Motor neuron (in vitro differentiated cells): Measurements from ENCODE around the gene CTNNB1. TPM values are rescaled to one million over a fixed set of nuclear protein-coding genes. Genes with fewer than 3 reads are reported as not detected.

ENCODE experiments used
- ATAC-seq, 8 experiments: fragments of 200-7000 bp; cut with Tn5 transposase; replicated peaks in 6 of 8; 2 replicates each; pipeline ENCODE4 v1.8.0; 2021; ENCODE audit warnings: mild to moderate bottlenecking in 8 of 8, moderate library complexity in 8 of 8
- H3K27ac ChIP-seq, 2 donors: fragments of 250-450 bp; sonication (Bioruptor Pico); 2 replicates each; pipeline ENCODE4 v1.9.0; 2021; ENCODE audit warnings: antibody characterized with exemption in 2 of 2, mild to moderate bottlenecking in 2 of 2, moderate library complexity in 1 of 2
- H3K4me1 ChIP-seq, 2 donors: fragments of 250-450 bp; sonication (Bioruptor Pico); replicated peaks in 1 of 2; 2 replicates each; pipeline ENCODE4 v1.6.1; 2021; ENCODE audit warnings: antibody characterized with exemption in 2 of 2, mild to moderate bottlenecking in 2 of 2, moderate library complexity in 1 of 2
- H3K4me3 ChIP-seq, 5 donors: fragments of 250-450 bp; sonication (Bioruptor Pico); 2 replicates each; pipeline ENCODE4 v1.9.0; 2021; ENCODE audit warnings: antibody characterized with exemption in 5 of 5, mild to moderate bottlenecking in 5 of 5, moderate library complexity in 4 of 5
- WGBS, 10 experiments: fragments of 450-650 bp; shearing (Covaris generic); methylation state at CpG; one replicate each; pipeline ENCODE4 v1.0.0; 2022; 5-methylcytosine and 5-hydroxymethylcytosine counted together
- in situ Hi-C, 9 experiments: fragments of 400-800 bp; cut with MboI; loops; one replicate each; pipeline ENCODE4 v1.15.0; 2021; ENCODE audit warnings: low sequenced_read_pairs in 9 of 9, low pct_unique_long_range_greater_than_20kb in 2 of 9; ENCODE audit not compliant: unreplicated experiment in 9 of 9
- total RNA-seq, 8 experiments: library from RNA; unstranded; fragments of 300-600 nt; gene quantifications; 2 replicates each; pipeline versions ENCODE4 v1.2.3 to v1.2.4, GENCODE V29; 2022

CTNNB1 gene
- total RNA-seq, 8 experiments from 2014 or later, result 184 to 665 (median 384) TPM

- H3K4me3 ChIP-seq, result no peak overlapping the region
- no peak for ATAC-seq
- in situ Hi-C loops, result loop anchor here in 3 of 9 experiments (25.0 kb wide), 1 partner anchor 622 kb away; no protein-coding TSS in a partner anchor
- H3K27ac ChIP-seq, result no peak overlapping the region
- 97 to 100% (median 100%) methylated on average over 1 to 5 of the region's 5 CpGs for WGBS, 10 experiments
- peaks cover 27 to 31% of the 10 kb centered on the region in 2 donors for H3K4me1 ChIP-seq
Observed at GRCh38 chr3:41209646-41210045, 10.3 kb downstream of the CTNNB1 start.

GRCh38 chr3:41210966-41211365 is 11.7 kb downstream of the CTNNB1 start:
- H3K27ac ChIP-seq, result no peak overlapping the region
- no peak for ATAC-seq
- 83 to 100% (median 100%) methylated on average over 1 to 5 of the region's 5 CpGs; no CpG with 5 or more reads in 1 of the 10 experiments for WGBS, 10 experiments
- no peak overlapping the region for H3K4me3 ChIP-seq
- in situ Hi-C loops, result loop anchor here in 3 of 9 experiments (25.0 kb wide), 1 partner anchor 624 kb away; no protein-coding TSS in a partner anchor
- H3K4me1 ChIP-seq, result peaks cover 21 to 22% of the 10 kb centered on the region in 2 donors

- Histone ChIP-seq H3K27ac (no peak overlapping the region), H3K4me1 (peaks cover 12 to 15% of the 10 kb centered on the region in 2 donors), H3K4me3 (no peak overlapping the region)
- ATAC-seq, result no peak
- 71 to 100% (median 97%) methylated on average over 1 to 2 of the region's 2 CpGs for WGBS, 10 experiments
- in situ Hi-C loops, result loop anchor here in 3 of 9 experiments (25.0 kb wide), 1 partner anchor 625 kb away; no protein-coding TSS in a partner anchor
Observed at GRCh38 chr3:41212088-41212487, 12.8 kb downstream of the CTNNB1 start.

GRCh38 chr3:41213588-41213987 is 14.3 kb downstream of the CTNNB1 start:
- Histone ChIP-seq H3K4me3 (no peak overlapping the region), H3K4me1 (peaks cover 6 to 8% of the 10 kb centered on the region in 2 donors), H3K27ac (no peak overlapping the region)
- WGBS, 10 experiments, result 25 to 100% (median 80%) methylated on average over 1 to 2 of the region's 2 CpGs
- ATAC-seq, result no peak
- in situ Hi-C loops, result loop anchor here in 3 of 9 experiments (25.0 kb wide), 1 partner anchor 626 kb away; no protein-coding TSS in a partner anchor

GRCh38 chr3:41216422-41216821 is 17.1 kb downstream of the CTNNB1 start:
- H3K27ac ChIP-seq, result no peak overlapping the region
- peaks cover 6 to 8% of the 10 kb centered on the region in 2 donors for H3K4me1 ChIP-seq
- 18 to 100% (median 90%) methylated on average over 1 to 2 of the region's 2 CpGs for WGBS, 10 experiments
- in situ Hi-C loops, result loop anchor here in 3 of 9 experiments (25.0 kb wide), 1 partner anchor 629 kb away; no protein-coding TSS in a partner anchor
- no peak for ATAC-seq
- H3K4me3 ChIP-seq, result no peak overlapping the region

- Histone ChIP-seq H3K27ac (no peak overlapping the region), H3K4me1 (peaks cover 6 to 8% of the 10 kb centered on the region in 2 donors), H3K4me3 (no peak overlapping the region)
- WGBS, 10 experiments, result 22 to 100% (median 57%) methylated on average over 1 of the region's 1 CpG; no CpG with 5 or more reads in 1 of the 10 experiments
- ATAC-seq, result peak in 1 of 8 experiments; percentile 16
- in situ Hi-C loops, result loop anchor here in 3 of 9 experiments (25.0 kb wide), 1 partner anchor 630 kb away; no protein-coding TSS in a partner anchor
Observed at GRCh38 chr3:41216993-41217392, 17.7 kb downstream of the CTNNB1 start.

GRCh38 chr3:41219424-41219823 is 20.1 kb downstream of the CTNNB1 start:
- no peak for ATAC-seq
- no peaks in the 10 kb centered on the region for H3K4me1 ChIP-seq
- H3K27ac ChIP-seq, result no peak overlapping the region
- 80 to 100% (median 92%) methylated on average over 1 of the region's 1 CpG; no CpG with 5 or more reads in 5 of the 10 experiments for WGBS, 10 experiments
- H3K4me3 ChIP-seq, result no peak overlapping the region
- in situ Hi-C loops, result loop anchor here in 3 of 9 experiments (25.0 kb wide), 1 partner anchor 632 kb away; no protein-coding TSS in a partner anchor

GRCh38 chr3:41220906-41221677 is 21.8 kb downstream of the CTNNB1 start:
- in situ Hi-C loops, result loop anchor here in 3 of 9 experiments (25.0 kb wide), 1 partner anchor 634 kb away; no protein-coding TSS in a partner anchor
- Histone ChIP-seq H3K4me3 (no peak overlapping the region), H3K27ac (no peak overlapping the region), H3K4me1 (no peaks in the 10 kb centered on the region)
- whole genome bisulfite sequencing, 10 experiments, result 68 to 100% (median 87%) methylated on average over 1 to 7 of the region's 7 CpGs
- ATAC-seq, result no peak

GRCh38 chr3:41222012-41222411 is 22.7 kb downstream of the CTNNB1 start:
- ATAC-seq, result no peak
- Histone ChIP-seq H3K4me1 (no peaks in the 10 kb centered on the region), H3K27ac (no peak overlapping the region), H3K4me3 (no peak overlapping the region)
- in situ Hi-C loops, result loop anchor here in 3 of 9 experiments (25.0 kb wide), 1 partner anchor 635 kb away; no protein-coding TSS in a partner anchor
- WGBS, 10 experiments, result 34 to 100% (median 78%) methylated on average over 1 to 2 of the region's 2 CpGs; no CpG with 5 or more reads in 1 of the 10 experiments

- no peak overlapping the region for H3K4me3 ChIP-seq
- 51 to 100% (median 100%) methylated on average over 1 to 3 of the region's 3 CpGs; no CpG with 5 or more reads in 1 of the 10 experiments for WGBS, 10 experiments
- H3K27ac ChIP-seq, result no peak overlapping the region
- in situ Hi-C loops, result loop anchor here in 3 of 9 experiments (25.0 kb wide), 1 partner anchor 635 kb away; no protein-coding TSS in a partner anchor
- no peak for ATAC-seq
- no peaks in the 10 kb centered on the region for H3K4me1 ChIP-seq
Observed at GRCh38 chr3:41222501-41222900, 23.2 kb downstream of the CTNNB1 start.

- no peaks in the 10 kb centered on the region for H3K4me1 ChIP-seq
- H3K4me3 ChIP-seq, result no peak overlapping the region
- ATAC-seq, result no peak
- WGBS, 10 experiments, result 39 to 100% (median 94%) methylated on average over 1 to 2 of the region's 2 CpGs
- in situ Hi-C loops, result loop anchor here in 3 of 9 experiments (25.0 kb wide), 1 partner anchor 636 kb away; no protein-coding TSS in a partner anchor
- H3K27ac ChIP-seq, result no peak overlapping the region
Observed at GRCh38 chr3:41223078-41223477, 23.8 kb downstream of the CTNNB1 start.

GRCh38 chr3:41223691-41224090 is 24.4 kb downstream of the CTNNB1 start:
- no peak overlapping the region for H3K27ac ChIP-seq
- WGBS, 10 experiments, result 78 to 100% (median 98%) methylated on average over 1 to 2 of the region's 2 CpGs; no CpG with 5 or more reads in 2 of the 10 experiments

More at GRCh38 chr3:41223691-41224090, 24.4 kb downstream of the CTNNB1 start:
- in situ Hi-C loops, result loop anchor here in 3 of 9 experiments (25.0 kb wide), 1 partner anchor 636 kb away; no protein-coding TSS in a partner anchor
- ATAC-seq, result no peak
- Histone ChIP-seq H3K4me1 (no peaks in the 10 kb centered on the region), H3K4me3 (no peak overlapping the region)
